ENCODE data around the gene CST7.

CST7 gene

GRCh38 chr20:24987244-24987643 is 38.2 kb downstream of the CST7 start:
- Histone ChIP-seq H3K4me1 (ENCODE audit: low read length) (peaks cover 15% of the 10 kb centered on the region), H3K9ac (ENCODE audit: low read length) (no peak overlapping the region), H3K9me2 (replicated peaks; ENCODE audit: insufficient read depth, low read length) (no peaks in the 10 kb centered on the region), H3K79me2 (ENCODE audit: low read length) (peaks cover 100% of the 10 kb centered on the region), H2AFZ (ENCODE audit: low read length) (no peak overlapping the region), H3F3A (ENCODE audit: insufficient read depth, low read length) (no peaks in the 10 kb centered on the region), H4K20me1 (ENCODE audit: insufficient read depth, low read length) (no peaks in the 10 kb centered on the region), H3K27ac (ENCODE audit: low read length) (no peak overlapping the region), H3K36me3 (replicated peaks; ENCODE audit: insufficient read depth, low read length) (0 out of 2 replicates have a peak, but pooled peaks cover 4% of the 10 kb centered on the region), H3K4me3 (ENCODE audit: low read length) (no peak overlapping the region), H3K9me3 (replicated peaks; ENCODE audit: insufficient read depth, low read length) (no peaks in the 10 kb centered on the region), H3K27me3 (replicated peaks; ENCODE audit: insufficient read depth, low read length) (no peaks in the 10 kb centered on the region), H3K4me2 (ENCODE audit: low read depth, low read length) (no peak overlapping the region)
- no peak for DNase-seq
- TF ChIP-seq CTCF (IDR thresholded peaks at IDR 0.05; ENCODE audit: low read length), result no peak
- TF ChIP-seq EZH2phosphoT487 (IDR thresholded peaks at IDR 0.05; ENCODE audit: low read length), result no peak
- TF ChIP-seq EZH2 (optimal IDR thresholded peaks at IDR 0.05; ENCODE audit: low read depth, low read length), result no peak

- Histone ChIP-seq H3K9ac (ENCODE audit: low read length) (no peak overlapping the region), H3K27ac (ENCODE audit: low read length) (no peak overlapping the region), H3K9me3 (replicated peaks; ENCODE audit: insufficient read depth, low read length) (no peaks in the 10 kb centered on the region), H3K4me1 (ENCODE audit: low read length) (peaks cover 18% of the 10 kb centered on the region), H3K4me3 (ENCODE audit: low read length) (no peak overlapping the region), H4K20me1 (ENCODE audit: insufficient read depth, low read length) (no peaks in the 10 kb centered on the region), H3F3A (ENCODE audit: insufficient read depth, low read length) (no peaks in the 10 kb centered on the region), H3K36me3 (replicated peaks; ENCODE audit: insufficient read depth, low read length) (0 out of 2 replicates have a peak, but pooled peaks cover 3% of the 10 kb centered on the region), H3K9me2 (replicated peaks; ENCODE audit: insufficient read depth, low read length) (no peaks in the 10 kb centered on the region), H3K27me3 (replicated peaks; ENCODE audit: insufficient read depth, low read length) (no peaks in the 10 kb centered on the region), H3K4me2 (ENCODE audit: low read depth, low read length) (no peak overlapping the region), H3K79me2 (ENCODE audit: low read length) (peaks cover 93% of the 10 kb centered on the region), H2AFZ (ENCODE audit: low read length) (no peak overlapping the region)
- DNase-seq, result no peak
- no peak for TF ChIP-seq CTCF (IDR thresholded peaks at IDR 0.05; ENCODE audit: low read length)
- no peak for TF ChIP-seq EZH2phosphoT487 (IDR thresholded peaks at IDR 0.05; ENCODE audit: low read length)
- TF ChIP-seq EZH2 (optimal IDR thresholded peaks at IDR 0.05; ENCODE audit: low read depth, low read length), result no peak
Measured at GRCh38 chr20:24987873-24988835, 39.1 kb downstream of the CST7 start.

GRCh38 chr20:24989162-24989561 is 40.1 kb downstream of the CST7 start:
- Histone ChIP-seq H3K4me1 (ENCODE audit: low read length) (peaks cover 24% of the 10 kb centered on the region), H3K4me2 (ENCODE audit: low read depth, low read length) (no peak overlapping the region), H3K9ac (ENCODE audit: low read length) (no peak overlapping the region), H3F3A (ENCODE audit: insufficient read depth, low read length) (no peaks in the 10 kb centered on the region), H3K36me3 (replicated peaks; ENCODE audit: insufficient read depth, low read length) (no peaks in the 10 kb centered on the region), H3K9me3 (replicated peaks; ENCODE audit: insufficient read depth, low read length) (no peaks in the 10 kb centered on the region), H3K9me2 (replicated peaks; ENCODE audit: insufficient read depth, low read length) (no peaks in the 10 kb centered on the region), H3K4me3 (ENCODE audit: low read length) (no peak overlapping the region), H3K27ac (ENCODE audit: low read length) (no peak overlapping the region), H3K79me2 (ENCODE audit: low read length) (peaks cover 83% of the 10 kb centered on the region), H3K27me3 (replicated peaks; ENCODE audit: insufficient read depth, low read length) (no peaks in the 10 kb centered on the region), H4K20me1 (ENCODE audit: insufficient read depth, low read length) (no peaks in the 10 kb centered on the region), H2AFZ (ENCODE audit: low read length) (no peak overlapping the region)
- DNase-seq, result no peak
- no peak for TF ChIP-seq EZH2 (optimal IDR thresholded peaks at IDR 0.05; ENCODE audit: low read depth, low read length)
- no peak for TF ChIP-seq CTCF (IDR thresholded peaks at IDR 0.05; ENCODE audit: low read length)
- no peak for TF ChIP-seq EZH2phosphoT487 (IDR thresholded peaks at IDR 0.05; ENCODE audit: low read length)
